Fibroblast of lung (primary cell): ENCODE data around the gene CFHR5. TPM values are rescaled to one million over a fixed set of nuclear protein-coding genes. Genes with fewer than 3 reads are reported as not detected.

Source experiments
- DNase-seq, 2 donors: peaks; one replicate each; pipeline versions ENCODE4 v3.0.0 to v3.0.0-alpha.2; 2010; ENCODE audit warnings: low read depth in 2 of 2
- H2AFZ ChIP-seq: 2 replicates; pipeline ENCODE4 v1.5.1; 2012; ENCODE audit warnings: low read length, control low read depth, inconsistent platforms
- H3K27ac ChIP-seq: 2 replicates; pipeline ENCODE4 v1.5.1; 2011; ENCODE audit warnings: low read length, control low read depth; ENCODE audit not compliant: insufficient read depth
- H3K27me3 ChIP-seq: 2 replicates; pipeline ENCODE4 v1.5.1; 2011; ENCODE audit warnings: mild to moderate bottlenecking, low read length; ENCODE audit not compliant: control insufficient read depth, insufficient read depth
- H3K36me3 ChIP-seq: 2 replicates; pipeline ENCODE4 v1.5.1; 2011; ENCODE audit warnings: low read length; ENCODE audit not compliant: control insufficient read depth, insufficient read depth
- H3K4me1 ChIP-seq: 2 replicates; pipeline ENCODE4 v1.5.1; 2011; ENCODE audit warnings: low read length; ENCODE audit not compliant: control insufficient read depth, insufficient read depth; ENCODE audit errors: extremely low read depth
- H3K4me2 ChIP-seq: 2 replicates; pipeline ENCODE4 v1.5.1; 2011; ENCODE audit warnings: low read length, control low read depth; ENCODE audit not compliant: insufficient read depth; ENCODE audit errors: extremely low read depth
- H3K4me3 ChIP-seq, 4 experiments: fragments of 200-600 bp in 1 of 4; sonication (generic) in 1 of 4; replicated peaks in 1 of 4; 2 replicates each; pipeline ENCODE4 v1.5.1; 2011 to 2016; ENCODE audit warnings: low read length in 4 of 4, low read depth in 3 of 4, mild to moderate bottlenecking in 3 of 4, control low read depth in 2 of 4, inconsistent platforms in 1 of 4, mixed read lengths in 1 of 4; ENCODE audit not compliant: insufficient read depth in 1 of 4; ENCODE audit errors: control extremely low read depth in 1 of 4
- H3K79me2 ChIP-seq: 2 replicates; pipeline ENCODE4 v1.5.1; 2012; ENCODE audit warnings: mild to moderate bottlenecking, low read length, inconsistent platforms; ENCODE audit not compliant: control insufficient read depth, insufficient read depth
- H3K9ac ChIP-seq: 2 replicates; pipeline ENCODE4 v1.5.1; 2011; ENCODE audit warnings: mild to moderate bottlenecking, low read length, control low read depth; ENCODE audit not compliant: insufficient read depth
- H3K9me3 ChIP-seq: 2 replicates; pipeline ENCODE4 v1.5.1; 2012; ENCODE audit warnings: low read depth, low read length; ENCODE audit not compliant: control insufficient read depth, insufficient read depth
- H4K20me1 ChIP-seq: 2 replicates; pipeline ENCODE4 v1.5.1; 2011; ENCODE audit warnings: low read length; ENCODE audit not compliant: control insufficient read depth, insufficient read depth; ENCODE audit errors: extremely low read depth
- CTCF ChIP-seq, 2 donors: IDR thresholded peaks in 1 of 2; conservative IDR thresholded peaks in 1 of 2; 1 replicate in 1 of 2; 2 replicates in 1 of 2; pipeline ENCODE4 v1.5.1; 2011 to 2012; ENCODE audit warnings: low read length in 2 of 2, control low read depth in 1 of 2, inconsistent platforms in 1 of 2, low read depth in 1 of 2, mild to moderate bottlenecking in 1 of 2
- EZH2 ChIP-seq: IDR thresholded peaks from 2 replicates; pipeline ENCODE4 v1.5.1; 2012; ENCODE audit warnings: low read length, control low read depth, mild to moderate bottlenecking; ENCODE audit errors: missing control alignments
- polyA plus RNA-seq, 2 donors: library from polyadenylated mRNA; depleted of rRNA in 1 of 2; stranded (reverse) in 1 of 2; unstranded in 1 of 2; fragments of >200 nt; gene quantifications; 2 replicates each; pipeline ENCODE4 v1.2.1, GENCODE V29; 2011 to 2012; ENCODE audit warnings: missing spikeins in 1 of 2
- total RNA-seq: library from RNA; depleted of rRNA; stranded (reverse); fragments of >200 nt; gene quantifications from 2 replicates; pipeline ENCODE4 v1.2.1, GENCODE V29; 2014

CFHR5 gene
- total and polyA plus RNA-seq, 2 donors (not counting 1 experiment from before 2014, with no cell fraction given) = not detected

- no peak for TF ChIP-seq EZH2
- no peak for TF ChIP-seq CTCF (conservative IDR thresholded peaks at IDR 0.05 in 1 of 2, IDR thresholded peaks at IDR 0.05 in 1 of 2; ENCODE audit: low read depth in 1 of 2, low read length in 2 of 2)
Observed at GRCh38 chr1:196960854-196961253, 16.5 kb upstream of the CFHR5 start.

GRCh38 chr1:196970182-196970581, 7.2 kb upstream of the CFHR5 start:
- H3K27me3 ChIP-seq = no peaks in the 10 kb centered on the region
- no peak overlapping the region for H3K4me2 ChIP-seq
- H3K4me1 ChIP-seq = no peaks in the 10 kb centered on the region
- H3K36me3 ChIP-seq = no peaks in the 10 kb centered on the region
- H2AFZ ChIP-seq = no peak overlapping the region
- H3K4me3 ChIP-seq = no peak overlapping the region
- H3K9me3 ChIP-seq = no peaks in the 10 kb centered on the region
- no peak for DNase-seq
- no peak for TF ChIP-seq CTCF (conservative IDR thresholded peaks at IDR 0.05 in 1 of 2, IDR thresholded peaks at IDR 0.05 in 1 of 2; ENCODE audit: low read depth in 1 of 2, low read length in 2 of 2)
- TF ChIP-seq EZH2 = no peak
- no peaks in the 10 kb centered on the region for H3K79me2 ChIP-seq
- no peak overlapping the region for H3K9ac ChIP-seq
- no peaks in the 10 kb centered on the region for H4K20me1 ChIP-seq
- H3K27ac ChIP-seq = no peak overlapping the region

More at GRCh38 chr1:196960854-196961253, 16.5 kb upstream of the CFHR5 start:
- no peak overlapping the region for H3K4me3 ChIP-seq
- no peaks in the 10 kb centered on the region for H3K9me3 ChIP-seq
- H3K27ac ChIP-seq = no peak overlapping the region
- no peak overlapping the region for H3K4me2 ChIP-seq
- no peaks in the 10 kb centered on the region for H4K20me1 ChIP-seq
- H3K4me1 ChIP-seq = no peaks in the 10 kb centered on the region
- H2AFZ ChIP-seq = no peak overlapping the region
- H3K9ac ChIP-seq = no peak overlapping the region
- no peaks in the 10 kb centered on the region for H3K79me2 ChIP-seq
- H3K36me3 ChIP-seq = no peaks in the 10 kb centered on the region
- no peak for DNase-seq
- H3K27me3 ChIP-seq = no peaks in the 10 kb centered on the region

- Histone ChIP-seq H3K4me2 (no peak overlapping the region), H3K27me3 (no peaks in the 10 kb centered on the region), H3K9me3 (no peaks in the 10 kb centered on the region), H2AFZ (no peak overlapping the region), H3K9ac (no peak overlapping the region), H3K36me3 (no peaks in the 10 kb centered on the region), H3K4me3 (no peak overlapping the region), H3K4me1 (no peaks in the 10 kb centered on the region), H3K79me2 (no peaks in the 10 kb centered on the region), H4K20me1 (no peaks in the 10 kb centered on the region), H3K27ac (no peak overlapping the region)
- TF ChIP-seq CTCF (conservative IDR thresholded peaks at IDR 0.05 in 1 of 2, IDR thresholded peaks at IDR 0.05 in 1 of 2; ENCODE audit: low read depth in 1 of 2, low read length in 2 of 2) (no peak), EZH2 (no peak)
- DNase-seq = no peak
Observed at GRCh38 chr1:196976278-196976677, 1.1 kb upstream of the CFHR5 start.
